ENCODE data around the gene GAPT.

GAPT gene

GRCh38 chr5:58459146-58460001 is 31.9 kb upstream of the GAPT start (continued):
- TF ChIP-seq ZSCAN4 (tag by site-specific recombination; IDR thresholded peaks at IDR 0.05) (peak; percentile 9; the same call in 1 of the 2 replicates), ZNF280D (tag by site-specific recombination; IDR thresholded peaks at IDR 0.05) (no peak)

GRCh38 chr5:58460002-58460731 is 31.1 kb upstream of the GAPT start, which contains the start of gene PLK2:
Gene PLK2 (minus strand): TSS chr5:58460086. CDS start chr5:58459959, 127 bp downstream.
- Histone ChIP-seq H3K4me1 (ENCODE audit: control insufficient read depth, insufficient read depth, low read length) (no peaks in the 10 kb centered on the region), H3K36me3 (ENCODE audit: control insufficient read depth in 2 of 2, insufficient read depth in 1 of 2, low read length in 2 of 2) (peaks cover 11 to 34% of the 10 kb centered on the region in 2 experiments; a peak in 2 of 3 replicates), H3K27ac (ENCODE audit: extremely low read depth, low read depth, low read length) (peak within 1 kb of the TSS; percentile 98), H3K4me3 (ENCODE audit: low read depth, low read length) (peak within 1 kb of the TSS; percentile 98), H3K9me3 (ENCODE audit: control insufficient read depth, insufficient read depth, low read depth, low read length) (no peaks in the 10 kb centered on the region)
- CTCF ChIA-PET = interaction anchor here (0.5 to 5.9 kb wide), 22 partner anchors 84 to 1166 kb away, joined by 3 to 68 read pairs (median 4); no protein-coding TSS in a partner anchor
- POLR2A ChIA-PET = interaction anchor here (0.9 to 2.6 kb wide), 24 partner anchors 10 to 1162 kb away, joined by 3 to 18 read pairs (median 4); partner anchors contain the start of gene ACTBL2
- TF ChIP-seq OSR2 (tag by site-specific recombination; IDR thresholded peaks at IDR 0.05) (no peak), KLF17 (tag by site-specific recombination; IDR thresholded peaks at IDR 0.05) (peak; percentile 14; the same call in 1 of the 2 replicates), REPIN1 (tag by site-specific recombination; IDR thresholded peaks at IDR 0.05; ENCODE audit: low read depth) (no peak), ZFP3 (tag by site-specific recombination; IDR thresholded peaks at IDR 0.05; ENCODE audit: low read depth) (no peak), IKZF3 (tag by site-specific recombination; IDR thresholded peaks at IDR 0.05) (no peak; the same call in 1 of the 2 replicates), ZNF350 (tag by site-specific recombination; IDR thresholded peaks at IDR 0.05) (no peak), ZNF184 (tag by site-specific recombination; IDR thresholded peaks at IDR 0.05) (no peak), ZNF391 (tag by site-specific recombination; IDR thresholded peaks at IDR 0.05; ENCODE audit: borderline replicate concordance, low read depth) (no peak), CTCF (tag by site-specific recombination; IDR thresholded peaks at IDR 0.05) (peak; percentile 30; the same call in 1 of the 2 replicates), ZNF544 (tag by site-specific recombination; IDR thresholded peaks at IDR 0.05) (no peak), INSM2 (tag by site-specific recombination; IDR thresholded peaks at IDR 0.05) (no peak), ZBTB8A (tag by site-specific recombination; IDR thresholded peaks at IDR 0.05) (peak; percentile 85; the same call in 1 of the 2 replicates), ZNF518A (tag by site-specific recombination; conservative IDR thresholded peaks at IDR 0.05; ENCODE audit: low read depth) (no peak), TRIM28 (IDR thresholded peaks at IDR 0.05; ENCODE audit: borderline replicate concordance, low read length) (no peak), ZIC2 (tag by site-specific recombination; IDR thresholded peaks at IDR 0.05) (peak; percentile 48)

All from HEK293 (cell line).